HAP-1 (cell line): ENCODE results near the gene ACBD6.

ENCODE experiments used
- DNase-seq, 2 experiments: peaks; one replicate each; pipeline ENCODE4 v3.0.0-alpha.2; 2016 to 2020; ENCODE audit warnings: low spot score in 2 of 2
- H3K27me3 ChIP-seq: fragments of 250-450 bp; sonication (Bioruptor Pico); 2 replicates; pipeline ENCODE4 v1.5.1; 2020; ENCODE audit warnings: low read depth, mild to moderate bottlenecking, moderate library complexity
- H3K36me3 ChIP-seq: fragments of 250-450 bp; sonication (Bioruptor Pico); replicated peaks from 2 replicates; pipeline ENCODE4 v1.5.1; 2020; ENCODE audit warnings: mild to moderate bottlenecking
- H3K4me1 ChIP-seq: fragments of 250-450 bp; sonication (Bioruptor Pico); 2 replicates; pipeline ENCODE4 v1.5.1; 2020; ENCODE audit warnings: mild to moderate bottlenecking
- H3K4me3 ChIP-seq: fragments of 250-450 bp; sonication (Bioruptor Pico); 2 replicates; pipeline ENCODE4 v1.5.1; 2020; ENCODE audit warnings: mild to moderate bottlenecking, moderate library complexity
- H3K9me3 ChIP-seq: fragments of 250-450 bp; sonication (Bioruptor Pico); 2 replicates; pipeline ENCODE4 v1.5.1; 2020; ENCODE audit warnings: mild to moderate bottlenecking, moderate library complexity
- in situ Hi-C: fragments of 300-500 bp; cut with MboI; formaldehyde crosslinking; loops from 3 replicates; pipeline ENCODE4 v1.14.3; 2020; ENCODE audit warnings: low sequenced_read_pairs, inconsistent platforms, mixed read lengths

ACBD6 gene

GRCh38 chr1:180519846-180520245 is 17.5 kb upstream of the ACBD6 start:
- H3K4me3 ChIP-seq, result no peak overlapping the region
- no peaks in the 10 kb centered on the region for H3K9me3 ChIP-seq
- H3K4me1 ChIP-seq, result peaks cover 10% of the 10 kb centered on the region; the same call in 1 of the 2 replicates
- in situ Hi-C loops, result loop anchor here (10.0 kb wide), 1 partner anchor 645 kb away; no protein-coding TSS in a partner anchor
- no peaks in the 10 kb centered on the region for H3K36me3 ChIP-seq
- no peaks in the 10 kb centered on the region for H3K27me3 ChIP-seq
- no peak for DNase-seq

- in situ Hi-C loops, result loop anchor here (10.0 kb wide), 1 partner anchor 649 kb away; no protein-coding TSS in a partner anchor
- no peak overlapping the region for H3K4me3 ChIP-seq
- peak; percentile 81 to 86 for DNase-seq
- H3K36me3 ChIP-seq, result no peaks in the 10 kb centered on the region
- H3K9me3 ChIP-seq, result no peaks in the 10 kb centered on the region
- peaks cover 7% of the 10 kb centered on the region; the same call in 1 of the 2 replicates for H3K4me1 ChIP-seq
- no peaks in the 10 kb centered on the region for H3K27me3 ChIP-seq
Observed at GRCh38 chr1:180515857-180516388, 13.5 kb upstream of the ACBD6 start.

GRCh38 chr1:180515364-180515763 is 13.0 kb upstream of the ACBD6 start:
- in situ Hi-C loops, result loop anchor here (10.0 kb wide), 1 partner anchor 649 kb away; no protein-coding TSS in a partner anchor

GRCh38 chr1:180513531-180513930 is 11.2 kb upstream of the ACBD6 start:
- Histone ChIP-seq H3K27me3 (no peaks in the 10 kb centered on the region), H3K9me3 (no peaks in the 10 kb centered on the region), H3K4me3 (no peak overlapping the region), H3K4me1 (peaks cover 7% of the 10 kb centered on the region; the same call in 1 of the 2 replicates), H3K36me3 (no peaks in the 10 kb centered on the region)
- in situ Hi-C loops, result loop anchor here (10.0 kb wide), 1 partner anchor 651 kb away; no protein-coding TSS in a partner anchor
- DNase-seq, result no peak

More at GRCh38 chr1:180515364-180515763, 13.0 kb upstream of the ACBD6 start:
- H3K4me3 ChIP-seq, result no peak overlapping the region
- H3K9me3 ChIP-seq, result no peaks in the 10 kb centered on the region
- H3K27me3 ChIP-seq, result no peaks in the 10 kb centered on the region
- DNase-seq, result no peak
- H3K36me3 ChIP-seq, result no peaks in the 10 kb centered on the region
- peaks cover 7% of the 10 kb centered on the region; the same call in 1 of the 2 replicates for H3K4me1 ChIP-seq

- in situ Hi-C loops, result loop anchor here (10.0 kb wide), 1 partner anchor 654 kb away; no protein-coding TSS in a partner anchor
- no peaks in the 10 kb centered on the region for H3K27me3 ChIP-seq
- no peak for DNase-seq
- no peaks in the 10 kb centered on the region for H3K9me3 ChIP-seq
- no peak overlapping the region for H3K4me3 ChIP-seq
- no peaks in the 10 kb centered on the region for H3K36me3 ChIP-seq
- peaks cover 2% of the 10 kb centered on the region; the same call in 1 of the 2 replicates for H3K4me1 ChIP-seq
Observed at GRCh38 chr1:180510882-180511281, 8.5 kb upstream of the ACBD6 start.

- H3K27me3 ChIP-seq, result no peaks in the 10 kb centered on the region
Observed at GRCh38 chr1:180508725-180509097, 6.3 kb upstream of the ACBD6 start.

GRCh38 chr1:180507795-180508724 is 5.7 kb upstream of the ACBD6 start:
- Histone ChIP-seq H3K9me3 (no peaks in the 10 kb centered on the region), H3K4me1 (peaks cover 2% of the 10 kb centered on the region; the same call in 1 of the 2 replicates), H3K27me3 (no peaks in the 10 kb centered on the region), H3K36me3 (no peaks in the 10 kb centered on the region), H3K4me3 (no peak overlapping the region)
- DNase-seq, result no peak
- in situ Hi-C loops, result no loop called here

More at GRCh38 chr1:180508725-180509097, 6.3 kb upstream of the ACBD6 start:
- no peak overlapping the region for H3K4me3 ChIP-seq
- no peak for DNase-seq
- in situ Hi-C loops, result no loop called here
- no peaks in the 10 kb centered on the region for H3K4me1 ChIP-seq
- H3K36me3 ChIP-seq, result no peaks in the 10 kb centered on the region
- no peaks in the 10 kb centered on the region for H3K9me3 ChIP-seq

- Histone ChIP-seq H3K27me3 (no peaks in the 10 kb centered on the region), H3K4me1 (peaks cover 2% of the 10 kb centered on the region; the same call in 1 of the 2 replicates), H3K4me3 (no peak overlapping the region), H3K36me3 (no peaks in the 10 kb centered on the region), H3K9me3 (no peaks in the 10 kb centered on the region)
- in situ Hi-C loops, result no loop called here
- no peak for DNase-seq
Observed at GRCh38 chr1:180505732-180506335, 3.5 kb upstream of the ACBD6 start.

GRCh38 chr1:180504186-180504585 is 1.8 kb upstream of the ACBD6 start:
- no peak overlapping the region for H3K4me3 ChIP-seq
- H3K4me1 ChIP-seq, result peaks cover 7% of the 10 kb centered on the region
- no peaks in the 10 kb centered on the region; the same call in 1 of the 2 replicates for H3K36me3 ChIP-seq
- in situ Hi-C loops, result no loop called here
- no peaks in the 10 kb centered on the region for H3K27me3 ChIP-seq
- no peak for DNase-seq
- no peaks in the 10 kb centered on the region for H3K9me3 ChIP-seq

- H3K9me3 ChIP-seq, result no peaks in the 10 kb centered on the region
- DNase-seq, result peak in 1 of 2 experiments; percentile 14
- H3K27me3 ChIP-seq, result no peaks in the 10 kb centered on the region
Observed at GRCh38 chr1:180503280-180503862, 994 bp upstream of the ACBD6 start.

GRCh38 chr1:180501865-180502360 is 464 bp downstream of the ACBD6 start:
- Histone ChIP-seq H3K4me1 (peaks cover 8% of the 10 kb centered on the region), H3K4me3 (peak overlapping the region; percentile 63), H3K9me3 (no peaks in the 10 kb centered on the region), H3K36me3 (peaks cover 5% of the 10 kb centered on the region; the same call in 1 of the 2 replicates), H3K27me3 (no peaks in the 10 kb centered on the region)
- in situ Hi-C loops, result no loop called here
- DNase-seq, result peak in 1 of 2 experiments; percentile 56

More at GRCh38 chr1:180503280-180503862, 994 bp upstream of the ACBD6 start:
- Histone ChIP-seq H3K4me3 (peak overlapping the region; percentile 63), H3K36me3 (peaks cover 2% of the 10 kb centered on the region; the same call in 1 of the 2 replicates), H3K4me1 (peaks cover 8% of the 10 kb centered on the region)
- in situ Hi-C loops, result no loop called here

- no peak overlapping the region; the same call in 1 of the 2 replicates for H3K4me3 ChIP-seq
- in situ Hi-C loops, result no loop called here
Observed at GRCh38 chr1:180500689-180501088, 1.7 kb downstream of the ACBD6 start.

GRCh38 chr1:180498594-180498993 is 3.8 kb downstream of the ACBD6 start:
- no peak for DNase-seq
- in situ Hi-C loops, result no loop called here
- Histone ChIP-seq H3K9me3 (no peaks in the 10 kb centered on the region), H3K4me3 (no peak overlapping the region), H3K36me3 (peaks cover 9% of the 10 kb centered on the region; the same call in 1 of the 2 replicates), H3K27me3 (no peaks in the 10 kb centered on the region), H3K4me1 (peaks cover 8% of the 10 kb centered on the region)

More at GRCh38 chr1:180500689-180501088, 1.7 kb downstream of the ACBD6 start:
- H3K4me1 ChIP-seq, result peaks cover 8% of the 10 kb centered on the region
- H3K9me3 ChIP-seq, result no peaks in the 10 kb centered on the region
- peaks cover 5% of the 10 kb centered on the region; the same call in 1 of the 2 replicates for H3K36me3 ChIP-seq
- no peaks in the 10 kb centered on the region for H3K27me3 ChIP-seq
- no peak for DNase-seq
